ENCODE data around the gene SYTL4. TPM values are rescaled to one million over a fixed set of nuclear protein-coding genes. Genes with fewer than 3 reads are reported as not detected.

The SYTL4 gene
- total RNA-seq, 2 experiments from 2014 or later: not detected

DNA sequence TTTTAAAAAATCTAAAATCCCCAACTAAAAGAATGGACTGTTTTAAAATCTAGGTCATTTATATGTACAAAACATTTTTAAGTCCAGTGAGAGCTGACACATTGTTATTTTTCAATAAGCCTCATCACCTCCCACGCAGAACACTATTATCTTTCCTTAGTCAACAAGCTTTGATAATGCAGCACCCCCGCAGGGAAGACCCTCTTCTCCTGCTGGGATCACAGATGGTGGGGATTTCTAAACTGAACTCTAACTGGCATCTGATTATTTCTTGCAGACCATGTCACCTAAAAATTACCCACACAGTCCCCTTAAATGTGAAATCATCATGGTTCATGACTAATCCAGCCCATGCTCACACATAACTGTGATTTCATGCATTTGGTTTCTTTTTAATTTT is 11.6 kb downstream of the SYTL4 start:
- Histone ChIP-seq H3K79me2 (ENCODE audit: insufficient read depth, low read depth, low read length) (no peaks in the 10 kb centered on the region), H3K9me2 (ENCODE audit: insufficient read depth, low read length) (no peaks in the 10 kb centered on the region), H3K4me2 (ENCODE audit: low read length) (no peak overlapping the region), H2AFZ (ENCODE audit: low read length) (no peak overlapping the region), H3K4me1 (ENCODE audit: insufficient read depth, low read length, poor library complexity, severe bottlenecking) (no peaks in the 10 kb centered on the region), H3K9me3 (ENCODE audit: low read length) (no peaks in the 10 kb centered on the region), H3K36me3 (ENCODE audit: insufficient read depth, low read length) (no peaks in the 10 kb centered on the region), H3K27ac (ENCODE audit: low read depth, low read length, poor library complexity, severe bottlenecking) (no peak overlapping the region), H4K20me1 (ENCODE audit: insufficient read depth, low read length) (no peaks in the 10 kb centered on the region), H3K4me3 (ENCODE audit: low read depth, low read length, poor library complexity, severe bottlenecking) (no peak overlapping the region)
- CTCF ChIA-PET (ENCODE audit: unreplicated experiment): no interaction called here
- DNase-seq (ENCODE audit: low spot score): no peak
- TF ChIP-seq, protein P1, sequence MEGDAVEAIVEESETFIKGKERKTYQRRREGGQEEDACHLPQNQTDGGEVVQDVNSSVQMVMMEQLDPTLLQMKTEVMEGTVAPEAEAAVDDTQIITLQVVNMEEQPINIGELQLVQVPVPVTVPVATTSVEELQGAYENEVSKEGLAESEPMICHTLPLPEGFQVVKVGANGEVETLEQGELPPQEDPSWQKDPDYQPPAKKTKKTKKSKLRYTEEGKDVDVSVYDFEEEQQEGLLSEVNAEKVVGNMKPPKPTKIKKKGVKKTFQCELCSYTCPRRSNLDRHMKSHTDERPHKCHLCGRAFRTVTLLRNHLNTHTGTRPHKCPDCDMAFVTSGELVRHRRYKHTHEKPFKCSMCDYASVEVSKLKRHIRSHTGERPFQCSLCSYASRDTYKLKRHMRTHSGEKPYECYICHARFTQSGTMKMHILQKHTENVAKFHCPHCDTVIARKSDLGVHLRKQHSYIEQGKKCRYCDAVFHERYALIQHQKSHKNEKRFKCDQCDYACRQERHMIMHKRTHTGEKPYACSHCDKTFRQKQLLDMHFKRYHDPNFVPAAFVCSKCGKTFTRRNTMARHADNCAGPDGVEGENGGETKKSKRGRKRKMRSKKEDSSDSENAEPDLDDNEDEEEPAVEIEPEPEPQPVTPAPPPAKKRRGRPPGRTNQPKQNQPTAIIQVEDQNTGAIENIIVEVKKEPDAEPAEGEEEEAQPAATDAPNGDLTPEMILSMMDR (conservative IDR thresholded peaks at IDR 0.05; ENCODE audit: low read length): no peak
- TF ChIP-seq EZH2phosphoT487 (IDR thresholded peaks at IDR 0.05; ENCODE audit: borderline replicate concordance, low read depth, low read length): no peak
- intact Hi-C loops (cut with micrococcal nuclease; ENCODE audit: unreplicated experiment): no loop called here
- BruUV-seq (replicated peaks): no TSS peak
- POLR2A ChIA-PET: interaction anchor here (1.5 kb wide), 1 partner anchor 13 kb away, joined by 3 read pairs; no protein-coding TSS in a partner anchor

DNA sequence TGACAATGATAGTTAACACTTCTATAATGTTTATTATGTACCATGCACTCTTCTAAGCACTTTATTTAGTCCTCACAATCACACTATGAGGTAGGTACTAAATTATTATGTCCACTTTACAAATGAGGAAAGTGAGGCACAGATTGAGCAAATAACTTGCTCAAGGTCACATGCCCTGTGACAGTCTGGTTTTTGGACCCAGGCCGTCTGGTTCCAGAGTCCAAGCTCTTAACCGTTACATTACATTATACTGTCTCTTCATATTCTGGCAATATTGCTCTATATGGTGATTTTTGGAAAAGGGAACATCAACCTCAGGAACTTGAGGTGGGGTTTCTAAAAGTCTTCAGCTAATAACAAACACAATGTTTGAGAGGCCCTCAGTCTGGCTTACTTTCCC is 12.8 kb downstream of the SYTL4 start:
- no peak for DNase-seq (ENCODE audit: low spot score)
- intact Hi-C loops (cut with micrococcal nuclease; ENCODE audit: unreplicated experiment): no loop called here
- Histone ChIP-seq H3K36me3 (ENCODE audit: insufficient read depth, low read length) (no peaks in the 10 kb centered on the region), H3K4me3 (ENCODE audit: low read depth, low read length, poor library complexity, severe bottlenecking) (no peak overlapping the region), H3K4me1 (ENCODE audit: insufficient read depth, low read length, poor library complexity, severe bottlenecking) (no peaks in the 10 kb centered on the region), H3K27ac (ENCODE audit: low read depth, low read length, poor library complexity, severe bottlenecking) (no peak overlapping the region), H3K79me2 (ENCODE audit: insufficient read depth, low read depth, low read length) (no peaks in the 10 kb centered on the region), H4K20me1 (ENCODE audit: insufficient read depth, low read length) (no peaks in the 10 kb centered on the region), H3K9me3 (ENCODE audit: low read length) (no peaks in the 10 kb centered on the region), H3K4me2 (ENCODE audit: low read length) (no peak overlapping the region), H2AFZ (ENCODE audit: low read length) (no peak overlapping the region), H3K9me2 (ENCODE audit: insufficient read depth, low read length) (no peaks in the 10 kb centered on the region)
- ChIA-PET CTCF (ENCODE audit: unreplicated experiment) (no interaction called here), POLR2A (interaction anchor here (1.5 kb wide), 1 partner anchor 12 kb away, joined by 3 read pairs; no protein-coding TSS in a partner anchor)
- no peak for TF ChIP-seq EZH2phosphoT487 (IDR thresholded peaks at IDR 0.05; ENCODE audit: borderline replicate concordance, low read depth, low read length)
- TF ChIP-seq, protein P1 (conservative IDR thresholded peaks at IDR 0.05; ENCODE audit: low read length): no peak
- BruUV-seq (replicated peaks): no TSS peak

DNA sequence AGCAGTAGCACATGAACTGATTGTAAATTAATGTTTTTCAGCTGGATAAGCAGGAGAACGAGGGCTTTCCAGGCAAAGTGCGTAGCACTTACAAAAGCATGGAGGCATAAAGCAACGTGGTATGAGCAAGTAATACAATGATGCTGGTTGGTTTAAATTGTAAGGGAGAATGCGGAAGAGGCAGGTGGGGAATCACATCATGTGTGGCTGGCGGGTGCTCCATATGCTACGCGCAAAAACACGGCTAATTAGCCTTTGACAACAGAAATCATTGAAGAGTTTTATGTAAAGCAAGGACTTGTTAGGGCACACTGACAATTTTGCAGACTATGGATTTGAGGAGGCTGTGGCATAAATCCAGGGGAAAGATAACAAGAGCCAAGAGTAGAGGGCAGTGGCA is 14.6 kb downstream of the SYTL4 start:
- no peak overlapping the region for H3K4me3 ChIP-seq (ENCODE audit: low read depth, low read length, poor library complexity, severe bottlenecking)
- no peaks in the 10 kb centered on the region for H3K9me2 ChIP-seq (ENCODE audit: insufficient read depth, low read length)
- H3K4me1 ChIP-seq (ENCODE audit: insufficient read depth, low read length, poor library complexity, severe bottlenecking): no peaks in the 10 kb centered on the region
- BruUV-seq (replicated peaks): no TSS peak
- intact Hi-C loops (cut with micrococcal nuclease; ENCODE audit: unreplicated experiment): no loop called here
- CTCF ChIA-PET (ENCODE audit: unreplicated experiment): no interaction called here
- TF ChIP-seq, protein P1 (conservative IDR thresholded peaks at IDR 0.05; ENCODE audit: low read length): no peak
- no peak for TF ChIP-seq EZH2phosphoT487 (IDR thresholded peaks at IDR 0.05; ENCODE audit: borderline replicate concordance, low read depth, low read length)
- no peak overlapping the region for H3K27ac ChIP-seq (ENCODE audit: low read depth, low read length, poor library complexity, severe bottlenecking)
- H3K4me2 ChIP-seq (ENCODE audit: low read length): no peak overlapping the region
- H4K20me1 ChIP-seq (ENCODE audit: insufficient read depth, low read length): no peaks in the 10 kb centered on the region
- no peak for DNase-seq (ENCODE audit: low spot score)
- H3K79me2 ChIP-seq (ENCODE audit: insufficient read depth, low read depth, low read length): no peaks in the 10 kb centered on the region
- H3K9me3 ChIP-seq (ENCODE audit: low read length): no peaks in the 10 kb centered on the region
- H3K36me3 ChIP-seq (ENCODE audit: insufficient read depth, low read length): no peaks in the 10 kb centered on the region
- POLR2A ChIA-PET: no interaction called here
- H2AFZ ChIP-seq (ENCODE audit: low read length): no peak overlapping the region

All from OCI-LY7 (cell line).